ENCODE measurements around the gene BSN. TPM values are rescaled to one million over a fixed set of nuclear protein-coding genes. Genes with fewer than 3 reads are reported as not detected.

The BSN gene
- total RNA-seq, 2 experiments from 2014 or later, result 0.09 TPM

GRCh38 chr3:49662021-49662420 lies 107.7 kb downstream of the BSN start:
- DNase-seq, result no peak
- H3K4me1 Mint-ChIP-seq (ENCODE audit: low read depth), result no peaks in the 10 kb centered on the region
- intact Hi-C loops (cut with micrococcal nuclease), result no loop called here
- ChIA-PET POLR2A (no interaction called here), CTCF (interaction anchor here (5.8 kb wide), 1 partner anchor 122 kb away, joined by 43 read pairs; no protein-coding TSS in a partner anchor)
- no peaks in the 10 kb centered on the region for H3K36me3 Mint-ChIP-seq (ENCODE audit: low read depth)
- no peak for ATAC-seq
- no peaks in the 10 kb centered on the region for H3K27me3 Mint-ChIP-seq
- H3K27ac Mint-ChIP-seq, result no peak overlapping the region
- no peak for TF ChIP-seq CTCF (IDR thresholded peaks at IDR 0.05)
- no peak overlapping the region for H3K4me3 Mint-ChIP-seq
- no peaks in the 10 kb centered on the region for H3K9me3 Mint-ChIP-seq

DNA sequence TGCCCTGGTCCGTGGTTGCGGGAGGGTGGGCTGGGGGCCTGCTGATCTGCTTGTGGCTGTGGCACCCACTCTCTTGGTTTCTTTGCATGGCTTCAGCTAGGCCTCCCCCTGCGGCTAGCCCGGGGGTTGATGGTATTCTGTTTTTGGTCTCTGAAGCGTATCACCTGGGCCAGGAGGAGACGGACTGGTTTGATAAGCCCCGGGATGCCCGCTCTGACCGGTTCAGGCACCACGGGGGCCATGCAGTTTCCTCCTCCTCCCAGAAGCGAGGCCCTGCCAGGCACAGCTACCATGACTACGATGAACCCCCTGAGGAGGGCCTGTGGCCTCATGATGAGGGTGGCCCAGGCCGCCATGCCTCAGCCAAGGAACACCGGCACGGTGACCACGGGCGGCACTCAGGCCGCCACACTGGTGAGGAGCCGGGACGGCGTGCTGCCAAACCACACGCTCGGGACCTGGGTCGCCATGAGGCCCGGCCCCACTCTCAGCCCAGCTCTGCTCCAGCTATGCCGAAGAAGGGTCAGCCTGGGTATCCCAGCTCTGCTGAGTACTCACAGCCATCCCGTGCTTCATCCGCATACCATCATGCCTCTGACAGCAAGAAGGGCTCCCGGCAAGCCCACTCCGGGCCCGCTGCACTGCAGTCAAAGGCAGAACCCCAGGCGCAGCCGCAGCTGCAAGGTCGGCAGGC lies 108.6 kb downstream of the BSN start:
- no peak overlapping the region for H3K4me3 Mint-ChIP-seq
- ChIA-PET CTCF (interaction anchor here (5.8 kb wide), 1 partner anchor 123 kb away, joined by 43 read pairs; no protein-coding TSS in a partner anchor), POLR2A (no interaction called here)
- no peak for TF ChIP-seq CTCF (IDR thresholded peaks at IDR 0.05)
- no peak overlapping the region for H3K27ac Mint-ChIP-seq
- intact Hi-C loops (cut with micrococcal nuclease), result no loop called here
- no peaks in the 10 kb centered on the region for H3K4me1 Mint-ChIP-seq (ENCODE audit: low read depth)
- no peaks in the 10 kb centered on the region for H3K27me3 Mint-ChIP-seq
- no peaks in the 10 kb centered on the region for H3K36me3 Mint-ChIP-seq (ENCODE audit: low read depth)
- ATAC-seq (no peak), DNase-seq (no peak)
- no peaks in the 10 kb centered on the region for H3K9me3 Mint-ChIP-seq

DNA sequence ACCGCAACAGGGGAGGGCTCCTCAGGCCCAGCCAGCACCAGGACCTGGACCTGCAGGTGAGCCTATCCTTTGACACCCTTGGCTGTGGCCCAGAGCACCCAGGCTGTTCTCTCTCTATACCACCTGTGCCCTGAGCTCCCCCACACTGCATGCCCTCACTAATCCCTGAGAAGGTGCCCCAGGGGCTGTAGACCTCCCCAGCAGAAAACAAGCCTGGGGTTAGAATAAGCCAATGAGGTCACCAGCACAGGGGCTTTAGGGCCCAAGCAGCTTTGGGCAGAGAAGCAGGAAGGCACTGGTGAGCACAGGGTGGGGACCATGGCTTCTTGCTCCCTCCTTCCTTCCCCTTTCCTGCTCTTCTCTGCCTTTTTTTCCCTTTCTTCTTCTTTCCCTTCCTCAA lies 109.6 kb downstream of the BSN start:
- POLR2A ChIA-PET, result no interaction called here
- Mint-ChIP-seq H3K27me3 (no peaks in the 10 kb centered on the region), H3K27ac (no peak overlapping the region), H3K4me1 (ENCODE audit: low read depth) (no peaks in the 10 kb centered on the region), H3K36me3 (ENCODE audit: low read depth) (no peaks in the 10 kb centered on the region), H3K4me3 (no peak overlapping the region), H3K9me3 (no peaks in the 10 kb centered on the region)
- intact Hi-C loops (cut with micrococcal nuclease), result no loop called here
- ATAC-seq, result no peak
- TF ChIP-seq CTCF (IDR thresholded peaks at IDR 0.05), result no peak
- no peak for DNase-seq
- CTCF ChIA-PET, result interaction anchor here (5.8 kb wide), 1 partner anchor 124 kb away, joined by 43 read pairs; no protein-coding TSS in a partner anchor

DNA sequence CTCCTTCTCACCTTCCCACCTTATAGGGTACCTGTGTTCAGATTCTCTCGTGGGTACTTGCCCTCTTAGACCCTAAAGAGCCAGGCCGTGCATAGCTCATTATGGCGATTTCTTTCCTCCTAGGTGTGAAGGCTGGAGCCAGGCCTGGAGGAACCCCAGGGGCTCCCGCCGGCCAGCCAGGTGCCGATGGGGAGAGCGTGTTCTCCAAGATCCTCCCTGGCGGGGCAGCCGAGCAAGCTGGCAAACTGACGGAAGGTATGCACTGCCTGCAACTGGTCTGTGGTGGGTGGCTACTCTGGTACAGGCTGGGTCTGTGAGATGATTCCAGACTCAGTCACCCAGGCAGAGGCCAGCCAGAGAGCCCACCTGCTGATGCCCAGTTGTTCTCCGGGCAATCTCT lies 110.0 kb downstream of the BSN start:
- CTCF ChIA-PET, result interaction anchor here (5.8 kb wide), 1 partner anchor 124 kb away, joined by 43 read pairs; no protein-coding TSS in a partner anchor
- TF ChIP-seq CTCF (IDR thresholded peaks at IDR 0.05), result no peak
- intact Hi-C loops (cut with micrococcal nuclease), result no loop called here
- ATAC-seq (no peak), DNase-seq (no peak)
- Mint-ChIP-seq H3K36me3 (ENCODE audit: low read depth) (no peaks in the 10 kb centered on the region), H3K27me3 (no peaks in the 10 kb centered on the region), H3K9me3 (no peaks in the 10 kb centered on the region), H3K27ac (no peak overlapping the region), H3K4me1 (ENCODE audit: low read depth) (no peaks in the 10 kb centered on the region), H3K4me3 (no peak overlapping the region)
- POLR2A ChIA-PET, result no interaction called here

DNA sequence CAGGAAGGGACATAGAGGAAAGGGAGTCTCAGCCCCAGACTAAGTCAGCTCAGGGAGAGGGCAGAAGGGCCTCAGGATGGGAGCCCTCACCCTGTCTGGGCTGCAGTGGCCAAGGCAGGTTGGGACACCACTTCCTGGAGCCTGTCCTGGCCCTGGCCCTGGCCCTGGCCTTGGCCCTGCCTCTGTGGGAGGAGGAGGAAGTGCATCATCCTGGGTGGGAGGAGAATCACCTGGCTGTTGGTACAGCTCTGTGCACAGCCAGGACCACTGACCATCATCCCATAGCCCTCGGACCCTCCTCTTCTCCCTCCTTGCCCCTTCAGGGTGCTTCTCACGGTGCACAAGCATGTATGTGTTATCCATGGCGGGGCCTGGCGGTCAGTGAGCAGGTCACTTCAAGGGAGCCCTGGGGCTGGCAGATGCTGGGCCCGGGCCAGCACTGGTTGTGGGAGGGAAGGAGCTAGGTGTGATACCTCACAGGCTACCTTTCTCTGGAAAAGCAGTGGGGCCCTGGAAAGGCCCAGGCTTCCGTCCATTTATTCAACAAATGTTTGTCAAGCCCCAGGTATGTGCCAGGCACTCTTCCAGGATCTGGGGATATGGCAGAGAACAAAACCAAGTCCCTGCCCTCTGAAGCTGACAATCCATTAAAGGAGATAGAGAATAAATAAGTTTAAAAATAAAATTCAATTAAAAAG lies 111.7 kb downstream of the BSN start:
- Mint-ChIP-seq H3K4me3 (no peak overlapping the region), H3K4me1 (ENCODE audit: low read depth) (no peaks in the 10 kb centered on the region), H3K27ac (no peak overlapping the region), H3K27me3 (no peaks in the 10 kb centered on the region), H3K9me3 (no peaks in the 10 kb centered on the region), H3K36me3 (ENCODE audit: low read depth) (no peaks in the 10 kb centered on the region)
- ATAC-seq (no peak), DNase-seq (no peak)
- CTCF ChIA-PET, result interaction anchor here (5.8 kb wide), 1 partner anchor 126 kb away, joined by 43 read pairs; no protein-coding TSS in a partner anchor
- TF ChIP-seq CTCF (IDR thresholded peaks at IDR 0.05), result no peak
- intact Hi-C loops (cut with micrococcal nuclease), result no loop called here
- POLR2A ChIA-PET, result interaction anchor here (0.5 to 1.2 kb wide), 2 partner anchors 126 to 596 kb away, joined by 3 read pairs; no protein-coding TSS in a partner anchor

Data from activated CD8-positive, alpha-beta T cell treated with anti-CD3 and anti-CD28 coated beads for 36 hours (primary cell).